Measurements from ENCODE around the gene TTC23L.
"Not testable (repeated sequence)": the region's sequence is repeated elsewhere in the genome, so short reads cannot be mapped to it uniquely, and the experiment has no call there.

TTC23L gene

GRCh38 chr5:34838785-34839714 is at the start of gene TTC23L:
TTC23L (plus strand) TSS chr5:34839164; CDS start chr5:34840672, 1,508 bp downstream.
- peak; percentile 82 for DNase-seq

GRCh38 chr5:34789639-34790038 is 49.3 kb upstream of the TTC23L start:
- DNase-seq: no peak

GRCh38 chr5:34790069-34790468 is 48.9 kb upstream of the TTC23L start:
- no peak for DNase-seq

GRCh38 chr5:34791761-34792244 is 47.2 kb upstream of the TTC23L start:
- DNase-seq: peak; percentile 74

- DNase-seq: no peak
Observed at GRCh38 chr5:34802834-34803563, 36.0 kb upstream of the TTC23L start.

GRCh38 chr5:34803974-34804732 is 34.8 kb upstream of the TTC23L start:
- peak; percentile 26 for DNase-seq

GRCh38 chr5:34804913-34805312 is 34.1 kb upstream of the TTC23L start:
- peak; percentile 43 for DNase-seq

- no peak for DNase-seq
Observed at GRCh38 chr5:34806532-34806931, 32.4 kb upstream of the TTC23L start.

- DNase-seq: peak; percentile 47
Observed at GRCh38 chr5:34811706-34812105, 27.3 kb upstream of the TTC23L start.

GRCh38 chr5:34813509-34813908 is 25.5 kb upstream of the TTC23L start:
- no peak for DNase-seq

GRCh38 chr5:34817558-34818351 is 21.2 kb upstream of the TTC23L start:
- DNase-seq: peak; percentile 65

- no peak for DNase-seq
Observed at GRCh38 chr5:34818717-34819116, 20.2 kb upstream of the TTC23L start.

- DNase-seq: no peak
Observed at GRCh38 chr5:34820593-34820992, 18.4 kb upstream of the TTC23L start.

- DNase-seq: peak; percentile 44
Observed at GRCh38 chr5:34822956-34823715, 15.8 kb upstream of the TTC23L start.

- DNase-seq: no peak
Observed at GRCh38 chr5:34826347-34826746, 12.6 kb upstream of the TTC23L start.

GRCh38 chr5:34827588-34828506 is 11.1 kb upstream of the TTC23L start:
- no peak for DNase-seq

- DNase-seq: not testable (repeated sequence)
Observed at GRCh38 chr5:34830827-34831226, 8.1 kb upstream of the TTC23L start.

- DNase-seq: no peak
Observed at GRCh38 chr5:34831303-34831702, 7.7 kb upstream of the TTC23L start.

- no peak for DNase-seq
Observed at GRCh38 chr5:34832568-34832967, 6.4 kb upstream of the TTC23L start.

- no peak for DNase-seq
Observed at GRCh38 chr5:34833090-34833489, 5.9 kb upstream of the TTC23L start.

Data from fibroblast of upper back skin (primary cell).